SK-N-SH (cell line): ENCODE data around the gene COL4A2. TPM values are rescaled to one million over a fixed set of nuclear protein-coding genes. Genes with fewer than 3 reads are reported as not detected.

Experiments used
- CTCF ChIA-PET: fragments of 300-600, 350-600 bp; formaldehyde crosslinking; extraction: SDS; loops from one replicate; lab custom pipeline; 2021; lab: Yijun Ruan, JAX
- POLR2A ChIA-PET: fragments of 350-600 bp; sonication (Branson Sonifier 250); formaldehyde crosslinking; extraction: SDS; loops from one replicate; lab custom pipeline; 2020; ENCODE audit warnings: antibody characterized with exemption, inconsistent platforms; lab: Yijun Ruan, JAX
- DNase-seq: peaks from one replicate; pipeline ENCODE4 v3.0.0; 2012
- H2AFZ ChIP-seq: fragments of 200-600 bp; sonication (generic); 2 replicates; pipeline ENCODE4 v1.8.1; 2016; ENCODE audit warnings: antibody characterized with exemption, mild to moderate bottlenecking, low read depth
- H3F3A ChIP-seq: fragments of 200-600 bp; sonication (generic); replicated peaks from 2 replicates; pipeline ENCODE3; 2016; ENCODE audit warnings: antibody characterized with exemption, mild to moderate bottlenecking; ENCODE audit not compliant: insufficient read depth
- H3K27ac ChIP-seq, 2 experiments: fragments of 200-500 bp in 1 of 2; fragments of 200-600 bp in 1 of 2; sonication (Bioruptor generic) in 1 of 2; sonication (generic), shearing (Covaris generic) in 1 of 2; 2 replicates each; pipeline versions ENCODE4 v1.5.1 to v1.6.1; 2014 to 2016; ENCODE audit warnings: low read depth in 2 of 2, inconsistent platforms in 1 of 2, low read length in 1 of 2, mild to moderate bottlenecking in 1 of 2, mixed read lengths in 1 of 2
- H3K27me3 ChIP-seq: fragments of 200-600 bp; sonication (generic), shearing (Covaris generic); 2 replicates; pipeline ENCODE4 v1.6.1; 2016; ENCODE audit warnings: mixed run types; ENCODE audit not compliant: insufficient read depth
- H3K36me3 ChIP-seq, 2 experiments: fragments of 200-500 bp in 1 of 2; fragments of 200-600 bp in 1 of 2; sonication (Bioruptor generic) in 1 of 2; sonication (generic) in 1 of 2; replicated peaks in 1 of 2; 2 replicates each; pipeline versions ENCODE3 to v1.5.1; 2014 to 2016; ENCODE audit warnings: low read length in 1 of 2, mild to moderate bottlenecking in 1 of 2; ENCODE audit not compliant: insufficient read depth in 2 of 2, control insufficient read depth in 1 of 2
- H3K4me1 ChIP-seq, 2 experiments: fragments of 200-500 bp in 1 of 2; fragments of 200-600 bp in 1 of 2; sonication (Bioruptor generic) in 1 of 2; sonication (generic), shearing (Covaris generic) in 1 of 2; 2 replicates each; pipeline versions ENCODE4 v1.5.1 to v1.6.1; 2014 to 2016; ENCODE audit warnings: low read depth in 1 of 2, low read length in 1 of 2, mixed run types in 1 of 2; ENCODE audit not compliant: insufficient read depth in 2 of 2, control insufficient read depth in 1 of 2
- H3K4me2 ChIP-seq: fragments of 200-600 bp; sonication (generic), shearing (Covaris generic); 2 replicates; pipeline ENCODE4 v1.6.1; 2017; ENCODE audit warnings: mixed run types
- H3K4me3 ChIP-seq, 2 experiments: fragments of 200-500 bp in 1 of 2; fragments of 200-600 bp in 1 of 2; sonication (Bioruptor generic) in 1 of 2; sonication (generic), shearing (Covaris generic) in 1 of 2; 2 replicates each; pipeline versions ENCODE4 v1.5.1 to v1.8.1; 2014 to 2016; ENCODE audit warnings: low read depth in 2 of 2, inconsistent platforms in 1 of 2, low read length in 1 of 2, mild to moderate bottlenecking in 1 of 2, mixed read lengths in 1 of 2, moderate library complexity in 1 of 2
- H3K79me2 ChIP-seq: fragments of 200-600 bp; sonication (generic); 2 replicates; pipeline ENCODE4 v1.8.1; 2017; ENCODE audit warnings: mild to moderate bottlenecking; ENCODE audit not compliant: insufficient read depth
- H3K9ac ChIP-seq: fragments of 200-600 bp; sonication (generic); 2 replicates; pipeline ENCODE4 v1.6.1; 2017; ENCODE audit warnings: mixed run types
- H3K9me2 ChIP-seq: fragments of 200-600 bp; sonication (generic); 2 replicates; pipeline ENCODE4 v1.6.1; 2017; ENCODE audit warnings: mixed run types
- H3K9me3 ChIP-seq: fragments of 200-600 bp; sonication (generic); 2 replicates; pipeline ENCODE4 v1.6.1; 2017; ENCODE audit warnings: mixed run types, mild to moderate bottlenecking, moderate library complexity
- H4K20me1 ChIP-seq: fragments of 200-600 bp; sonication (generic); 2 replicates; pipeline ENCODE4 v1.6.1; 2017; ENCODE audit warnings: mild to moderate bottlenecking, mixed run types; ENCODE audit not compliant: insufficient read depth
- FOSL2 ChIP-seq: IDR thresholded peaks from 2 replicates; pipeline ENCODE4 v1.4.0; 2012; ENCODE audit warnings: low read depth, mild to moderate bottlenecking, moderate library complexity, borderline replicate concordance
- FOXJ3 ChIP-seq: sonication (generic); formaldehyde crosslinking; IDR thresholded peaks from 2 replicates; pipeline ENCODE4 v1.5.1; 2020; ENCODE audit warnings: mild to moderate bottlenecking, missing genetic modification reagents
- GATA2 ChIP-seq: sonication (generic); formaldehyde crosslinking; IDR thresholded peaks from 2 replicates; pipeline ENCODE4 v1.5.0; 2020; ENCODE audit warnings: mild to moderate bottlenecking, missing genetic modification reagents
- JUND ChIP-seq: IDR thresholded peaks from 2 replicates; pipeline ENCODE4 v1.4.0; 2012
- MEF2A ChIP-seq: IDR thresholded peaks from 2 replicates; pipeline ENCODE4 v1.4.0; 2012; ENCODE audit warnings: low read depth, borderline replicate concordance
- NRF1 ChIP-seq: IDR thresholded peaks from 2 replicates; pipeline ENCODE4 v1.6.1; 2012; ENCODE audit warnings: low read depth, mild to moderate bottlenecking, low read length
- POLR2AphosphoS5 ChIP-seq: IDR thresholded peaks from 2 replicates; pipeline ENCODE4 v1.6.1; 2012; ENCODE audit warnings: low read depth, low read length
- RFX5 ChIP-seq: IDR thresholded peaks from 2 replicates; pipeline ENCODE4 v1.6.1; 2012; ENCODE audit warnings: mild to moderate bottlenecking, improper control_type of control experiment, low read length
- SIN3A ChIP-seq: IDR thresholded peaks from 2 replicates; pipeline ENCODE4 v1.6.1; 2012; ENCODE audit warnings: low read depth, mild to moderate bottlenecking, low read length, moderate library complexity, borderline replicate concordance
- SMC3 ChIP-seq: IDR thresholded peaks from 2 replicates; pipeline ENCODE4 v1.6.1; 2012; ENCODE audit warnings: low read depth, low read length, improper control_type of control experiment
- TEAD4 ChIP-seq: IDR thresholded peaks from 2 replicates; pipeline ENCODE4 v1.4.0; 2012; ENCODE audit warnings: mild to moderate bottlenecking, borderline replicate concordance; ENCODE audit not compliant: insufficient read depth
- YY1 ChIP-seq: IDR thresholded peaks from 2 replicates; pipeline ENCODE4 v1.4.0; 2012; ENCODE audit warnings: low read depth, mild to moderate bottlenecking
- WGBS: methylation state at CpG from one replicate; pipeline ENCODE4 v1.1.6; 2017; ENCODE audit warnings: low lambda C conversion rate; 5-methylcytosine and 5-hydroxymethylcytosine counted together
- polyA plus RNA-seq, 3 experiments: library from polyadenylated mRNA; depleted of rRNA; stranded (reverse); fragments of >200 nt; gene quantifications; 2 replicates each; pipeline ENCODE4 v1.2.3, GENCODE V29; 2012
- TF ChIP-seq, protein P1 (sequence below): fragments of 200-600 bp; sonication (generic); IDR thresholded peaks from 2 replicates; pipeline ENCODE4 v1.6.1; 2017; ENCODE audit warnings: antibody characterized with exemption, mild to moderate bottlenecking, moderate library complexity
- TF ChIP-seq, protein P2 (sequence below): fragments of 150-350 bp; IDR thresholded peaks from 2 replicates; pipeline ENCODE4 v1.6.1; 2016; ENCODE audit warnings: mild to moderate bottlenecking, low read depth, low read length
- TF ChIP-seq, protein P3 (sequence below): IDR thresholded peaks from 2 replicates; pipeline ENCODE4 v1.4.0; 2012; ENCODE audit warnings: low read depth
- TF ChIP-seq, protein P4 (sequence below): IDR thresholded peaks from 2 replicates; pipeline ENCODE4 v1.4.0; 2012; ENCODE audit warnings: low read depth, borderline replicate concordance
- TF ChIP-seq, protein P5 (sequence below): IDR thresholded peaks from 2 replicates; pipeline ENCODE4 v1.4.0; 2012; ENCODE audit warnings: low read depth, borderline replicate concordance

COL4A2 gene
- polyA plus RNA-seq, 1 of the 3 experiments (the other 2 are of a cell fraction), result 137 TPM

DNA sequence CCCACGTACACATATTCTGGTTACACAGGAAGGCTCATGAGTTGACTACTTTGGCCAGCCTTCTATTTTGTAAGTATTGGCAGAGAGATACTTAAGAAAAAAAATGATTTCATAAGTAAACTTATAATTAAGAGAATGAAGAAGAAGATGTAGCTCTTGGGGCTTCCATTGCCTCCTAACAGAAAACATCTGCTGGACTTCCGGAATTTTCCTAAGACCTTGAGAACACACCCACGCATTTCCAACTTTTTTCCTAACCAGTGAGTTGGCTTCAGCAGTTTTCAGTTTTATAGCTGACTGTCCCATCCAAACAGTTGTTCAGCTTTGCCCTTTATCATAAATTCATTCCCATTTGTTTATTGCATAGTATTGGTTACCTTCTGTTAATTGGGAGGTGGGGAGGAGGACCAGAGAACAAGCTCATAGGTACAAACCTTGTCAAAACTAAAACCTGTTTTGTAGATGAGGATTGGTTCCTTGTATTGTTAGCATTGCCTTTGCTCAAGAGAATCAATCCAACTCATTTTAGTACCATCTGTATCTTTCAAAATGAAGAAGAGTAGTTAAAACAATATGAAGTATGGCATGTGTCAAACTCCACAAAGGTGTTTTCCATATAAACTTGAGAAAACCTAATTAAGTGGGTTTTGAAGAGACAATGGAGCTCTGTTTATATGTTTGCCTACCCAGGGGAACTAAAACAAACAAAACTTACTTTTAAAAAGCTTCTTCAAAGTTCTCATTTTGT lies 93.9 kb downstream of the COL4A2 start:
- H3K9me2 ChIP-seq, result no peaks in the 10 kb centered on the region
- H3K4me2 ChIP-seq, result no peak overlapping the region
- DNase-seq, result no peak
- peaks cover 92% of the 10 kb centered on the region for H3F3A ChIP-seq
- peaks cover 50% of the 10 kb centered on the region for H3K79me2 ChIP-seq
- H3K9ac ChIP-seq, result no peak overlapping the region
- ChIA-PET POLR2A (no interaction called here), CTCF (interaction anchor here (1.6 to 4.3 kb wide), 3 partner anchors 11 to 55 kb away, joined by 6 to 21 read pairs (median 9); no protein-coding TSS in a partner anchor)
- H3K4me3 ChIP-seq, result no peak overlapping the region
- H2AFZ ChIP-seq, result no peak overlapping the region
- H3K27ac ChIP-seq, result peak overlapping the region in 1 of 2 experiments; percentile 82; a peak in 2 of 4 replicates
- no peaks in the 10 kb centered on the region for H3K27me3 ChIP-seq
- H4K20me1 ChIP-seq, result no peaks in the 10 kb centered on the region
- TF ChIP-seq, protein P1, sequence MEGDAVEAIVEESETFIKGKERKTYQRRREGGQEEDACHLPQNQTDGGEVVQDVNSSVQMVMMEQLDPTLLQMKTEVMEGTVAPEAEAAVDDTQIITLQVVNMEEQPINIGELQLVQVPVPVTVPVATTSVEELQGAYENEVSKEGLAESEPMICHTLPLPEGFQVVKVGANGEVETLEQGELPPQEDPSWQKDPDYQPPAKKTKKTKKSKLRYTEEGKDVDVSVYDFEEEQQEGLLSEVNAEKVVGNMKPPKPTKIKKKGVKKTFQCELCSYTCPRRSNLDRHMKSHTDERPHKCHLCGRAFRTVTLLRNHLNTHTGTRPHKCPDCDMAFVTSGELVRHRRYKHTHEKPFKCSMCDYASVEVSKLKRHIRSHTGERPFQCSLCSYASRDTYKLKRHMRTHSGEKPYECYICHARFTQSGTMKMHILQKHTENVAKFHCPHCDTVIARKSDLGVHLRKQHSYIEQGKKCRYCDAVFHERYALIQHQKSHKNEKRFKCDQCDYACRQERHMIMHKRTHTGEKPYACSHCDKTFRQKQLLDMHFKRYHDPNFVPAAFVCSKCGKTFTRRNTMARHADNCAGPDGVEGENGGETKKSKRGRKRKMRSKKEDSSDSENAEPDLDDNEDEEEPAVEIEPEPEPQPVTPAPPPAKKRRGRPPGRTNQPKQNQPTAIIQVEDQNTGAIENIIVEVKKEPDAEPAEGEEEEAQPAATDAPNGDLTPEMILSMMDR, result no peak
- TF ChIP-seq, protein P2, sequence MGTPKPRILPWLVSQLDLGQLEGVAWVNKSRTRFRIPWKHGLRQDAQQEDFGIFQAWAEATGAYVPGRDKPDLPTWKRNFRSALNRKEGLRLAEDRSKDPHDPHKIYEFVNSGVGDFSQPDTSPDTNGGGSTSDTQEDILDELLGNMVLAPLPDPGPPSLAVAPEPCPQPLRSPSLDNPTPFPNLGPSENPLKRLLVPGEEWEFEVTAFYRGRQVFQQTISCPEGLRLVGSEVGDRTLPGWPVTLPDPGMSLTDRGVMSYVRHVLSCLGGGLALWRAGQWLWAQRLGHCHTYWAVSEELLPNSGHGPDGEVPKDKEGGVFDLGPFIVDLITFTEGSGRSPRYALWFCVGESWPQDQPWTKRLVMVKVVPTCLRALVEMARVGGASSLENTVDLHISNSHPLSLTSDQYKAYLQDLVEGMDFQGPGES, result no peak
- no peak for TF ChIP-seq TEAD4
- no peak for TF ChIP-seq YY1
- TF ChIP-seq, protein P3, sequence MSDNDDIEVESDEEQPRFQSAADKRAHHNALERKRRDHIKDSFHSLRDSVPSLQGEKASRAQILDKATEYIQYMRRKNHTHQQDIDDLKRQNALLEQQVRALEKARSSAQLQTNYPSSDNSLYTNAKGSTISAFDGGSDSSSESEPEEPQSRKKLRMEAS, result no peak
- no peak for TF ChIP-seq JUND
- no peak for TF ChIP-seq NRF1
- no peak for TF ChIP-seq GATA2 (CRISPR knock-in tag)
- TF ChIP-seq FOSL2, result no peak
- TF ChIP-seq, protein P4, sequence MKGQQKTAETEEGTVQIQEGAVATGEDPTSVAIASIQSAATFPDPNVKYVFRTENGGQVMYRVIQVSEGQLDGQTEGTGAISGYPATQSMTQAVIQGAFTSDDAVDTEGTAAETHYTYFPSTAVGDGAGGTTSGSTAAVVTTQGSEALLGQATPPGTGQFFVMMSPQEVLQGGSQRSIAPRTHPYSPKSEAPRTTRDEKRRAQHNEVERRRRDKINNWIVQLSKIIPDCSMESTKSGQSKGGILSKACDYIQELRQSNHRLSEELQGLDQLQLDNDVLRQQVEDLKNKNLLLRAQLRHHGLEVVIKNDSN, result no peak
- TF ChIP-seq, protein P5, sequence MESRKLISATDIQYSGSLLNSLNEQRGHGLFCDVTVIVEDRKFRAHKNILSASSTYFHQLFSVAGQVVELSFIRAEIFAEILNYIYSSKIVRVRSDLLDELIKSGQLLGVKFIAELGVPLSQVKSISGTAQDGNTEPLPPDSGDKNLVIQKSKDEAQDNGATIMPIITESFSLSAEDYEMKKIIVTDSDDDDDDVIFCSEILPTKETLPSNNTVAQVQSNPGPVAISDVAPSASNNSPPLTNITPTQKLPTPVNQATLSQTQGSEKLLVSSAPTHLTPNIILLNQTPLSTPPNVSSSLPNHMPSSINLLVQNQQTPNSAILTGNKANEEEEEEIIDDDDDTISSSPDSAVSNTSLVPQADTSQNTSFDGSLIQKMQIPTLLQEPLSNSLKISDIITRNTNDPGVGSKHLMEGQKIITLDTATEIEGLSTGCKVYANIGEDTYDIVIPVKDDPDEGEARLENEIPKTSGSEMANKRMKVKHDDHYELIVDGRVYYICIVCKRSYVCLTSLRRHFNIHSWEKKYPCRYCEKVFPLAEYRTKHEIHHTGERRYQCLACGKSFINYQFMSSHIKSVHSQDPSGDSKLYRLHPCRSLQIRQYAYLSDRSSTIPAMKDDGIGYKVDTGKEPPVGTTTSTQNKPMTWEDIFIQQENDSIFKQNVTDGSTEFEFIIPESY, result no peak
- no peak for TF ChIP-seq RFX5
- no peak for TF ChIP-seq SMC3
- no peak for TF ChIP-seq POLR2AphosphoS5
- TF ChIP-seq MEF2A, result no peak
- TF ChIP-seq SIN3A, result no peak
- no peak for TF ChIP-seq FOXJ3
- peaks cover 11 to 77% of the 10 kb centered on the region in 2 experiments for H3K4me1 ChIP-seq
- H3K36me3 ChIP-seq, result no peaks in the 10 kb centered on the region
- WGBS, result 95% methylated on average over 3 of the region's 3 CpGs
- H3K9me3 ChIP-seq, result no peaks in the 10 kb centered on the region
